GM21447 (cell line): ENCODE data around the gene DCD.
"Not testable (repeated sequence)": the region's sequence is repeated elsewhere in the genome, so short reads cannot be mapped to it uniquely, and the experiment has no call there.

ENCODE experiments used
- ATAC-seq: cut with Tn5 transposase; IDR thresholded peaks from one replicate; pipeline ENCODE4 v1.9.1; 2021; ENCODE audit not compliant: unreplicated experiment

Gene DCD

GRCh38 chr12:54648265-54648664 lies at the start of gene DCD:
TSS of gene DCD (minus strand) at chr12:54648365. CDS start at chr12:54648303, 62 bp downstream.
- no peak for ATAC-seq

GRCh38 chr12:54697851-54698250 lies 49.7 kb upstream of the DCD start:
- ATAC-seq: no peak

- ATAC-seq: no peak
These were observed 44.2 kb upstream of the DCD start for GRCh38 chr12:54692353-54692752.

GRCh38 chr12:54689984-54690383 lies 41.8 kb upstream of the DCD start:
- no peak for ATAC-seq

- ATAC-seq: no peak
These were observed 40.8 kb upstream of the DCD start for GRCh38 chr12:54689034-54689372.

GRCh38 chr12:54688309-54689033 lies 40.3 kb upstream of the DCD start:
- no peak for ATAC-seq

GRCh38 chr12:54684636-54685630 lies 36.8 kb upstream of the DCD start:
- ATAC-seq: no peak

- ATAC-seq: no peak
These were observed 35.2 kb upstream of the DCD start for GRCh38 chr12:54683398-54683797.

- no peak for ATAC-seq
These were observed 34.5 kb upstream of the DCD start for GRCh38 chr12:54682674-54683073.

- peak; percentile 60 for ATAC-seq
These were observed 32.2 kb upstream of the DCD start for GRCh38 chr12:54680374-54680773.

GRCh38 chr12:54678131-54678530 lies 30.0 kb upstream of the DCD start:
- no peak for ATAC-seq

- ATAC-seq: no peak
These were observed 19.8 kb upstream of the DCD start for GRCh38 chr12:54667945-54668344.

GRCh38 chr12:54666008-54666407 lies 17.8 kb upstream of the DCD start:
- ATAC-seq: no peak

- not testable (repeated sequence) for ATAC-seq
These were observed 17.0 kb upstream of the DCD start for GRCh38 chr12:54665022-54665635.

- no peak for ATAC-seq
These were observed 15.4 kb upstream of the DCD start for GRCh38 chr12:54663603-54664002.

GRCh38 chr12:54662026-54662425 lies 13.9 kb upstream of the DCD start:
- no peak for ATAC-seq

- no peak for ATAC-seq
These were observed 12.9 kb upstream of the DCD start for GRCh38 chr12:54661048-54661447.

GRCh38 chr12:54660320-54660962 lies 12.3 kb upstream of the DCD start:
- ATAC-seq: no peak

GRCh38 chr12:54658306-54659264 lies 10.4 kb upstream of the DCD start:
- ATAC-seq: no peak

- ATAC-seq: no peak
These were observed 9.0 kb upstream of the DCD start for GRCh38 chr12:54657105-54657607.
